Measurements from ENCODE around the gene MYH10. TPM values are rescaled to one million over a fixed set of nuclear protein-coding genes. Genes with fewer than 3 reads are reported as not detected.

Gene MYH10
- total and polyA plus RNA-seq, 2 experiments from 2014 or later = 75.6 to 87.8 TPM

- Histone ChIP-seq H3K9me3 (ENCODE audit: low read depth) (no peaks in the 10 kb centered on the region), H3K4me1 (ENCODE audit: insufficient read depth) (no peaks in the 10 kb centered on the region), H3K27me3 (no peaks in the 10 kb centered on the region), H3K79me2 (no peaks in the 10 kb centered on the region), H2AFZ (no peak overlapping the region), H3K4me3 (no peak overlapping the region), H3K27ac (no peak overlapping the region), H3K9me2 (replicated peaks; ENCODE audit: insufficient read depth) (no peaks in the 10 kb centered on the region), H4K20me1 (ENCODE audit: insufficient read depth, poor library complexity, severe bottlenecking) (no peaks in the 10 kb centered on the region), H3K36me3 (replicated peaks; ENCODE audit: insufficient read depth, low read depth) (no peaks in the 10 kb centered on the region), H3K4me2 (no peak overlapping the region)
- TF ChIP-seq EZH2 (IDR thresholded peaks at IDR 0.05; ENCODE audit: borderline replicate concordance) (no peak), EZH2phosphoT487 (IDR thresholded peaks at IDR 0.05; ENCODE audit: low read depth, severe bottlenecking, unreplicated experiment) (no peak)
- TF ChIP-seq, protein P1, sequence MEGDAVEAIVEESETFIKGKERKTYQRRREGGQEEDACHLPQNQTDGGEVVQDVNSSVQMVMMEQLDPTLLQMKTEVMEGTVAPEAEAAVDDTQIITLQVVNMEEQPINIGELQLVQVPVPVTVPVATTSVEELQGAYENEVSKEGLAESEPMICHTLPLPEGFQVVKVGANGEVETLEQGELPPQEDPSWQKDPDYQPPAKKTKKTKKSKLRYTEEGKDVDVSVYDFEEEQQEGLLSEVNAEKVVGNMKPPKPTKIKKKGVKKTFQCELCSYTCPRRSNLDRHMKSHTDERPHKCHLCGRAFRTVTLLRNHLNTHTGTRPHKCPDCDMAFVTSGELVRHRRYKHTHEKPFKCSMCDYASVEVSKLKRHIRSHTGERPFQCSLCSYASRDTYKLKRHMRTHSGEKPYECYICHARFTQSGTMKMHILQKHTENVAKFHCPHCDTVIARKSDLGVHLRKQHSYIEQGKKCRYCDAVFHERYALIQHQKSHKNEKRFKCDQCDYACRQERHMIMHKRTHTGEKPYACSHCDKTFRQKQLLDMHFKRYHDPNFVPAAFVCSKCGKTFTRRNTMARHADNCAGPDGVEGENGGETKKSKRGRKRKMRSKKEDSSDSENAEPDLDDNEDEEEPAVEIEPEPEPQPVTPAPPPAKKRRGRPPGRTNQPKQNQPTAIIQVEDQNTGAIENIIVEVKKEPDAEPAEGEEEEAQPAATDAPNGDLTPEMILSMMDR (IDR thresholded peaks at IDR 0.05; ENCODE audit: poor library complexity) = no peak
- 88% methylated on average over 12 of the region's 12 CpGs for WGBS (ENCODE audit: low lambda C conversion rate, missing lambda C conversion rate)
- DNase-seq (ENCODE audit: low spot score) = no peak
These were observed 136.5 kb downstream of the MYH10 start for GRCh38 chr17:8494021-8494420.

DNA sequence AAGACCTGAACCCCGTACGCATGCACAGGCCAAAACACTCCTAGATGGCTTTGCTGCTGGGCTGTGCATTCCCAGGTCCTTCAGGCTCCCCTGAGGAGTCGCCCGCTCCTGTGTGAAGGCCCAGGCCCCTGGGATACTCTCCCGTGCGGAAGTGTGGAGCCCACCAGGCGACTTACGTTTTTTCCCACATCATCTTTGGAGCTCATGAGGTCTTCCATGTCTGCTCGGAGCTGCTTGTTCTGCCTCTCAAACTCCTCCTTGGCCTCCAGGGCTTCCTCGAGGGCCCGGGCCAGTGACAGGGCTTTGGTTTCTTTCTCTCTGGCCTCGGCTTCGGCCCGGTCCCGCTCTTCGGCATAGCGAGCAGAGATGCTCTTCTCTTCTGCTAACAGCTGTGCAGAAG, 138.4 kb downstream of the MYH10 start:
- Histone ChIP-seq H3K4me3 (no peak overlapping the region), H2AFZ (no peak overlapping the region), H3K36me3 (replicated peaks; ENCODE audit: insufficient read depth, low read depth) (no peaks in the 10 kb centered on the region), H3K9me2 (replicated peaks; ENCODE audit: insufficient read depth) (no peaks in the 10 kb centered on the region), H3K4me2 (no peak overlapping the region), H3K4me1 (ENCODE audit: insufficient read depth) (no peaks in the 10 kb centered on the region), H3K9me3 (ENCODE audit: low read depth) (no peaks in the 10 kb centered on the region), H3K79me2 (no peaks in the 10 kb centered on the region), H3K27ac (no peak overlapping the region), H4K20me1 (ENCODE audit: insufficient read depth, poor library complexity, severe bottlenecking) (no peaks in the 10 kb centered on the region), H3K27me3 (no peaks in the 10 kb centered on the region)
- 98% methylated on average over 16 of the region's 17 CpGs for WGBS (ENCODE audit: low lambda C conversion rate, missing lambda C conversion rate)
- no peak for DNase-seq (ENCODE audit: low spot score)
- TF ChIP-seq EZH2phosphoT487 (IDR thresholded peaks at IDR 0.05; ENCODE audit: low read depth, severe bottlenecking, unreplicated experiment) = no peak
- TF ChIP-seq EZH2 (IDR thresholded peaks at IDR 0.05; ENCODE audit: borderline replicate concordance) = no peak
- TF ChIP-seq, protein P1 (IDR thresholded peaks at IDR 0.05; ENCODE audit: poor library complexity) = no peak

DNA sequence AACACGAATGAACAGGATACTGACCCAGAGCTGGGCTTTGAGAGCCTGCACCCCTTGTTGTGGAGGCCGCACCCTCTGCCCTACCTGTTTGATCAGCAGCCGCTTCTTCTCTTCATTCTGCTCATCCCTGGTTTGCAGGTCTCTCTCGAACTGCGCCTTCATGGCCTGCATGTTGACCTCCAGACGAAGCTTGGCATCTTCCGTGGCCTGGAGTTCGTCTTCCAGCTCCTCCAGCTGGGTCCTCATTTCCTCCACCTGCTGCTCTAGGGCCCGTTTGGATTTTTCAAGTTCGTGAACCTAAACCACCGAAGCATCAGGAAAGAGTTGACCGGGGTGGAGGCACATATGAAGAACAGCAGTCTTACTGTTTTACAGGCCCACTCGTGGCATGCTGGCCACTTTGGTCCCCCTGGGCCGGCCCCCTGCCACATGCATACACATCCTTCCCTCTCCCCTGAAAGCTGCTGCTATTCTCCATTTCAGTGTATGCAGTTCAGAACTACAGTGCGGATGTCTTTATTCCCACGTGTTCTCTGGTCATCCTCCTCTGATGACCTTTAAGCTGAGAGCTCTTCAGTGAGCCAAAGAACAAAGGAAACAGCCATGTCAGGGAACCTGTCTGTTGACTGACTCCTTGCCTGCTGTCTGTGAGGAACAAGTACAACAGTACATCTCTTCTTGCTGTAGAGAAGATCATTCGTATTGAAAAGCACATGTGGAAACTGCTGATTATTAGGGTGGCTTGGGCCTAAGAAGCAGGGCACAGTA, 140.1 kb downstream of the MYH10 start:
- H3K4me3 ChIP-seq = no peak overlapping the region
- H3K4me2 ChIP-seq = no peak overlapping the region
- no peaks in the 10 kb centered on the region for H4K20me1 ChIP-seq (ENCODE audit: insufficient read depth, poor library complexity, severe bottlenecking)
- H3K9me2 ChIP-seq (replicated peaks; ENCODE audit: insufficient read depth) = no peaks in the 10 kb centered on the region
- no peak overlapping the region for H3K27ac ChIP-seq
- H3K27me3 ChIP-seq = no peaks in the 10 kb centered on the region
- DNase-seq (ENCODE audit: low spot score) = no peak
- H2AFZ ChIP-seq = no peak overlapping the region
- 90% methylated on average over 17 of the region's 17 CpGs for WGBS (ENCODE audit: low lambda C conversion rate, missing lambda C conversion rate)
- no peaks in the 10 kb centered on the region for H3K4me1 ChIP-seq (ENCODE audit: insufficient read depth)
- peaks cover 4% of the 10 kb centered on the region for H3K36me3 ChIP-seq (replicated peaks; ENCODE audit: insufficient read depth, low read depth)
- TF ChIP-seq EZH2 (IDR thresholded peaks at IDR 0.05; ENCODE audit: borderline replicate concordance) = no peak
- no peak for TF ChIP-seq EZH2phosphoT487 (IDR thresholded peaks at IDR 0.05; ENCODE audit: low read depth, severe bottlenecking, unreplicated experiment)
- TF ChIP-seq, protein P1 (IDR thresholded peaks at IDR 0.05; ENCODE audit: poor library complexity) = no peak
- no peaks in the 10 kb centered on the region for H3K79me2 ChIP-seq
- no peaks in the 10 kb centered on the region for H3K9me3 ChIP-seq (ENCODE audit: low read depth)
